Stomach (tissue), 4 donors: ENCODE data around the gene CHD1.

Experiments
- CTCF ChIP-seq, 7 experiments: fragments of 450-650 bp in 4 of 7; fragments of 200-600 bp in 3 of 7; sonication (generic) in 3 of 7; IDR thresholded peaks; one replicate each; pipeline ENCODE4 v1.5.1; 2016 to 2019; ENCODE audit warnings: antibody characterized with exemption in 7 of 7, control low read depth in 2 of 7, mild to moderate bottlenecking in 1 of 7
- EP300 ChIP-seq: sonication (generic); formaldehyde crosslinking; IDR thresholded peaks from one replicate; pipeline ENCODE4 v1.6.1; 2017; ENCODE audit warnings: antibody characterized with exemption

- no peak for TF ChIP-seq EP300
- TF ChIP-seq CTCF (IDR thresholded peaks at IDR 0.05), result no peak
These were observed 5.7 kb upstream of the CHD1 start for GRCh38 chr5:98934546-98934945.
